Keratinocyte (primary cell): Measurements from ENCODE around the gene WNK4. TPM values are rescaled to one million over a fixed set of nuclear protein-coding genes. Genes with fewer than 3 reads are reported as not detected.

ENCODE experiments used
- DNase-seq: peaks from one replicate; pipeline ENCODE4 v3.0.0-alpha.2; 2011; ENCODE audit warnings: low read depth, missing footprints, low spot score
- FAIRE-seq: peaks from 2 replicates; lab custom pipeline; 2011; peaks lifted over from hg19 to GRCh38; lab: Jason Lieb, UNC
- H2AFZ ChIP-seq: 2 replicates; pipeline ENCODE4 v1.6.0; 2012; ENCODE audit warnings: low read length, control low read depth, inconsistent platforms; ENCODE audit not compliant: control insufficient read depth
- H3K27ac ChIP-seq: 2 replicates; pipeline ENCODE4 v1.5.1; 2011; ENCODE audit warnings: low read length; ENCODE audit not compliant: control insufficient read depth, insufficient read depth
- H3K27me3 ChIP-seq: 3 replicates; pipeline ENCODE4 v1.6.0; 2011; ENCODE audit warnings: low read length; ENCODE audit not compliant: control insufficient read depth, insufficient read depth; ENCODE audit errors: extremely low read depth
- H3K36me3 ChIP-seq, 2 experiments: 2 replicates in 1 of 2; 3 replicates in 1 of 2; pipeline ENCODE4 v1.5.1; 2011; ENCODE audit warnings: low read length in 2 of 2, mild to moderate bottlenecking in 1 of 2; ENCODE audit not compliant: control insufficient read depth in 2 of 2, insufficient read depth in 2 of 2; ENCODE audit errors: extremely low read depth in 1 of 2
- H3K4me1 ChIP-seq: 3 replicates; pipeline ENCODE4 v1.5.1; 2011; ENCODE audit warnings: low read length; ENCODE audit not compliant: control insufficient read depth, insufficient read depth; ENCODE audit errors: extremely low read depth
- H3K4me2 ChIP-seq: 3 replicates; pipeline ENCODE4 v1.6.0; 2011; ENCODE audit warnings: low read depth, low read length; ENCODE audit not compliant: control insufficient read depth, insufficient read depth; ENCODE audit errors: extremely low read depth
- H3K4me3 ChIP-seq, 3 experiments: fragments of 200-600 bp in 1 of 3; sonication (generic) in 1 of 3; 2 replicates in 2 of 3; 3 replicates in 1 of 3; pipeline ENCODE4 v1.5.1; 2011 to 2016; ENCODE audit warnings: low read length in 3 of 3, mild to moderate bottlenecking in 3 of 3, control low read depth in 2 of 3, inconsistent platforms in 1 of 3, low read depth in 1 of 3, mixed read lengths in 1 of 3, mixed run types in 1 of 3, moderate library complexity in 1 of 3; ENCODE audit not compliant: control insufficient read depth in 2 of 3, insufficient read depth in 2 of 3; ENCODE audit errors: extremely low read depth in 1 of 3
- H3K79me2 ChIP-seq: 2 replicates; pipeline ENCODE4 v1.6.0; 2012; ENCODE audit warnings: low read length; ENCODE audit not compliant: control insufficient read depth, insufficient read depth
- H3K9ac ChIP-seq: 3 replicates; pipeline ENCODE4 v1.6.0; 2011; ENCODE audit warnings: low read length; ENCODE audit not compliant: control insufficient read depth, insufficient read depth; ENCODE audit errors: extremely low read depth
- H3K9me1 ChIP-seq: 3 replicates; pipeline ENCODE4 v1.6.0; 2011; ENCODE audit warnings: low read length; ENCODE audit not compliant: control insufficient read depth, insufficient read depth; ENCODE audit errors: extremely low read depth
- H3K9me3 ChIP-seq: 2 replicates; pipeline ENCODE4 v1.5.1; 2012; ENCODE audit warnings: low read depth, low read length; ENCODE audit not compliant: control insufficient read depth
- H4K20me1 ChIP-seq: 3 replicates; pipeline ENCODE4 v1.6.0; 2011; ENCODE audit warnings: low read length; ENCODE audit not compliant: control insufficient read depth, insufficient read depth; ENCODE audit errors: extremely low read depth
- CTCF ChIP-seq, 3 experiments: IDR thresholded peaks in 1 of 3; conservative IDR thresholded peaks in 1 of 3; optimal IDR thresholded peaks in 1 of 3; 2 replicates in 2 of 3; 3 replicates in 1 of 3; pipeline versions ENCODE3 to v1.5.1; 2011; ENCODE audit warnings: low read length in 3 of 3, mild to moderate bottlenecking in 3 of 3, moderate library complexity in 2 of 3, control low read depth in 1 of 3, inconsistent platforms in 1 of 3; ENCODE audit not compliant: insufficient read depth in 2 of 3; ENCODE audit errors: extremely low read depth in 1 of 3
- EZH2 ChIP-seq: IDR thresholded peaks from one replicate; pipeline ENCODE4 v1.6.1; 2012; ENCODE audit warnings: inconsistent platforms, mild to moderate bottlenecking, low read length, moderate library complexity
- dilution Hi-C: fragments of 300-500 bp; cut with MboI; formaldehyde crosslinking; loops from one replicate; pipeline ENCODE4 v1.7.0; 2020; ENCODE audit warnings: low sequenced_read_pairs; ENCODE audit not compliant: extremely low pct_ligation_motif_present
- polyA plus RNA-seq, 5 experiments: library from polyadenylated mRNA; depleted of rRNA in 3 of 5; stranded (reverse) in 3 of 5; stranded (forward) in 1 of 5; unstranded in 1 of 5; fragments of >200 nt; gene quantifications; 1 replicate in 1 of 5; 2 replicates in 3 of 5; 3 replicates in 1 of 5; pipeline versions ENCODE4 v1.2.1 to v1.2.3, GENCODE V29; 2011 to 2012; ENCODE audit warnings: missing spikeins in 2 of 5, low read depth in 1 of 5, low replicate concordance in 1 of 5

Gene WNK4
- polyA plus RNA-seq, 1 donor (not counting 4 experiments of a cell fraction or from before 2014, with no cell fraction given): 0.04 TPM

DNA sequence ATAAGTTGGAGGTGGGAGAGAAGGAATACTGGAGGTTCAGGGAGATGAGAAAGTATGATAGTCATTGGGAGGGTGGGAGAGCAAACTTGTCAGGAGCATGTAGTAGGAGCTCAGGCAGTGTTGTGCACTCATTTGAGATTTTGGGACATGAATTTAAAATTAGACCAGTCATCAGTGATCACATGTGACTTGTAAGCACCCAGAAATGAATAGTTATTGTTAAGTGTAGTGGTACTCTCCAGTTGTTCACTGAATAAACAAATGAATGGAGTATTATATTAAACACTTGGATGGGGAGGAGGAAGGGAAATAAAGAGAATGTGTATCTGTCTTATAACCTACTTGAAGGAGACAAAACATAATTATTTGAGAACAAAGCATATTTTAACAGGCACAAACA is 50.6 kb downstream of the WNK4 start:
- no peak for DNase-seq
- Histone ChIP-seq H3K27me3 (no peaks in the 10 kb centered on the region), H3K4me3 (no peak overlapping the region), H3K9ac (no peak overlapping the region), H3K9me3 (no peaks in the 10 kb centered on the region), H3K79me2 (peaks cover 29% of the 10 kb centered on the region), H3K27ac (no peak overlapping the region), H3K4me2 (no peak overlapping the region), H2AFZ (no peak overlapping the region), H3K9me1 (no peaks in the 10 kb centered on the region), H3K36me3 (peaks cover 3 to 8% of the 10 kb centered on the region in 2 experiments), H4K20me1 (no peaks in the 10 kb centered on the region), H3K4me1 (peaks cover 19% of the 10 kb centered on the region)
- no peak for FAIRE-seq
- dilution Hi-C loops: loop anchor here (25.0 kb wide), 1 partner anchor 106 kb away; no protein-coding TSS in a partner anchor
- TF ChIP-seq CTCF (optimal IDR thresholded peaks at IDR 0.05 in 1 of 3, IDR thresholded peaks at IDR 0.05 in 1 of 3, conservative IDR thresholded peaks at IDR 0.05 in 1 of 3; ENCODE audit: extremely low read depth in 1 of 3, insufficient read depth in 2 of 3, low read length in 3 of 3) (no peak), EZH2 (no peak)

- peak overlapping the region; percentile 86 for H3K4me2 ChIP-seq
- peak overlapping the region; percentile 81 to 96 (median 94) for H3K4me3 ChIP-seq
- DNase-seq: no peak
- peaks cover 4 to 9% of the 10 kb centered on the region in 2 experiments for H3K36me3 ChIP-seq
- H2AFZ ChIP-seq: peak overlapping the region; percentile 99
- H3K79me2 ChIP-seq: peaks cover 37% of the 10 kb centered on the region
- TF ChIP-seq CTCF (optimal IDR thresholded peaks at IDR 0.05 in 1 of 3, IDR thresholded peaks at IDR 0.05 in 1 of 3, conservative IDR thresholded peaks at IDR 0.05 in 1 of 3; ENCODE audit: extremely low read depth in 1 of 3, insufficient read depth in 2 of 3, low read length in 3 of 3): no peak
- TF ChIP-seq EZH2: no peak
- peak overlapping the region; percentile 97 for H3K27ac ChIP-seq
- no peaks in the 10 kb centered on the region for H4K20me1 ChIP-seq
- H3K4me1 ChIP-seq: peaks cover 19% of the 10 kb centered on the region
- no peaks in the 10 kb centered on the region for H3K27me3 ChIP-seq
- dilution Hi-C loops: loop anchor here (25.0 kb wide), 1 partner anchor 105 kb away; no protein-coding TSS in a partner anchor
- FAIRE-seq: no peak
- peak overlapping the region; percentile 97 for H3K9ac ChIP-seq
- H3K9me3 ChIP-seq: no peaks in the 10 kb centered on the region
- H3K9me1 ChIP-seq: no peaks in the 10 kb centered on the region
These were observed 52.0 kb downstream of the WNK4 start for GRCh38 chr17:42832213-42832933.
